ENCODE data around the gene PRKAG2.
"Not testable (repeated sequence)": the region's sequence is repeated elsewhere in the genome, so short reads cannot be mapped to it uniquely, and the experiment has no call there.

Gene PRKAG2

DNA sequence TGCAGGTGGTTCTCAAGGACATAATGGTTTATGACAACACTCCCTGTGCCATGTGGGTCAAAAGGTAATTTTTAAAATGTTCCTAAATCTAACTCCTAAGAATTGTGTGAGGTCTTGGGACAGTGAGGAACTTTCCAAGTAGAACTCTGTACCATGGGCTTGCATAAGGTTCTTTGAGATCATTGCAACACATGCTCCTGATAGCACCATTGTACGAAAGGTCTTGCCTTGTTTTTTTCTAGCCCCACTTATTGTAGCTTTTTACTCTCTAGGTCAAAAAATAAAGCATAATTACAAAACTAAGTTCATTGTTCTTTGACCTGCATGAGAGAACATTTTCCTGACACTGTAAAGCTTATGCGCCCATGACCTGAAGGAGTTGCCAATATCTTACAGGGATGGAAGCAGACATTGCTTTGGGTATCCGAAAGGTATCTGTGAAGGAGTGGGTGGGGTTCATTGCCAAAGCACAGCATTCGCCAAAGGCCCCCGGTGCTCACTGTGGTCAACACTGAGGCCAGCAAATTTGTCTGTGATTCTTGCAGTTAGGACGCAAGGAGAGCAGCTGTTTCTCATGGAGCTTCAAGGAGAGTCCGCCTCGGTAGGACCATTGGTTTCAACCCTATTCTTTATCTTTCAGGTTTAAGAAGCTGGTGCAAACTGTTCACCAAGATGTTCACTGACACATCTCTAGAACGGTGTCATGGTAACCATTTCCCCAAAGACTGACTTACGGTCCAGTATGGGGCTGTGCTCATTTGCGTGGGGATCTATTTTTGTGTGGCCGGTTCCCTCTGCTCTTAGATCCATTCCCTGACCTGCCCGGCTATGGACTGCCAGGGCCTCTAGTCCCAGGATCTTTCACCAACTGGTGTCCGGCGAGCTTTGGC, 7.6 kb upstream of the PRKAG2 start:
- DNase-seq (ENCODE audit: low read depth, low spot score) = no peak

DNA sequence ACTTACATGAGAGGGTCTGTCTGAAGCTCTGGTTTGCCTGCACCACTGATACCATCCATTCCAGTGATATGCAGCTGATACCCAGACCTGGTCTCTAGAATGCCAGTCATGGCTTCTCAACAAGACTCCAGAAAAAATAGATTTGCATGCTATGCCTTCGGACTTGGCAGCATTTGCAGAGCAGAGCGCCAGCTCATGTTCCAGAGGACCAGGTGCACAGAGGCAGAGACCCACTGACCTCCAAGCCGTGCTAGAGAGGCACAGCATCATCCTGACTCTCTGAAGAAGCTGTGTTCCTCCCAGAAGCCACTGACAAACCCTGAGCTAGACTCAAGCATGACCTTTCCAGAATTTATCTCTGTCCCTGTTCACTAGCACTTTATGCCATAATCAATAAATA, 6.9 kb upstream of the PRKAG2 start:
- no peak for DNase-seq (ENCODE audit: low read depth, low spot score)

DNA sequence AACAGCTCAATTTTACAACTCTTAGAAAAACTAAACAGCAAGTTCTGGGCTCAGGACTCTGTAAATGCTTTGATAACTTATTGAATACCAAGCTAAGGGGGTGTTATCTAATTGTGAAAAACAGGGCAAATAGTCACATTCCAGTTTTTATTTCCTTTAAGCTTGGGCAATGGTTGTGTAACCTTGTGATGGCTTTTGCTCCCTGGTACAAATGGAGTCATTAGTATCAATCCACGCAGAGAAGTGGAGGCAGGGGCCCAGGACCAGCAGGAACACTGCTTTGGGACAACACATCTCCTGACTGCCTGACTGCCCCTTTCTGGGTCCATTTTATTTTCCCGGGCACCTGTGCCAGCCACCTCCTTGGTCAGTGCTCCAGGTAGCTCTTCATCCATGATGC, 5.8 kb upstream of the PRKAG2 start:
- DNase-seq (ENCODE audit: low read depth, low spot score) = no peak

DNA sequence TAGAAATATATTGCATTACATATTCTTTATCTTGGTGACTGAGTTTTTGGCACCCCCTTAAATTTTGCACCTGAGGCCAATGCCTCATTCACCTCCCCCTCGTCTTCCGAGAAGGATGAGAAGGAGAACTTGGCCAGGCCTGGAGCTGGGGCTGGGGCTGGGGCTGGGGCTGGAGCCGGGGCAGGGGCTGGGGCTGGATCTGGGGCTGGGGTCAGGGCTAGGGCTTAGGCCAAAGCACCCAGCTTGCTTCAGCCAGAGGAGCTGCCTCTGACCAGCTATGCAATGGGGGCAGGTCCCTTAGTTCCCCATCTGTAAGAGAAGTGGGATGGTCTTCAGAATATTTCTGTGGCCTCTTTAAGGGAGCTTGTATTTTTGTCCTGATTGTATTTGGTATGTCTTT, 3.8 kb upstream of the PRKAG2 start:
- no peak for DNase-seq (ENCODE audit: low read depth, low spot score)

DNA sequence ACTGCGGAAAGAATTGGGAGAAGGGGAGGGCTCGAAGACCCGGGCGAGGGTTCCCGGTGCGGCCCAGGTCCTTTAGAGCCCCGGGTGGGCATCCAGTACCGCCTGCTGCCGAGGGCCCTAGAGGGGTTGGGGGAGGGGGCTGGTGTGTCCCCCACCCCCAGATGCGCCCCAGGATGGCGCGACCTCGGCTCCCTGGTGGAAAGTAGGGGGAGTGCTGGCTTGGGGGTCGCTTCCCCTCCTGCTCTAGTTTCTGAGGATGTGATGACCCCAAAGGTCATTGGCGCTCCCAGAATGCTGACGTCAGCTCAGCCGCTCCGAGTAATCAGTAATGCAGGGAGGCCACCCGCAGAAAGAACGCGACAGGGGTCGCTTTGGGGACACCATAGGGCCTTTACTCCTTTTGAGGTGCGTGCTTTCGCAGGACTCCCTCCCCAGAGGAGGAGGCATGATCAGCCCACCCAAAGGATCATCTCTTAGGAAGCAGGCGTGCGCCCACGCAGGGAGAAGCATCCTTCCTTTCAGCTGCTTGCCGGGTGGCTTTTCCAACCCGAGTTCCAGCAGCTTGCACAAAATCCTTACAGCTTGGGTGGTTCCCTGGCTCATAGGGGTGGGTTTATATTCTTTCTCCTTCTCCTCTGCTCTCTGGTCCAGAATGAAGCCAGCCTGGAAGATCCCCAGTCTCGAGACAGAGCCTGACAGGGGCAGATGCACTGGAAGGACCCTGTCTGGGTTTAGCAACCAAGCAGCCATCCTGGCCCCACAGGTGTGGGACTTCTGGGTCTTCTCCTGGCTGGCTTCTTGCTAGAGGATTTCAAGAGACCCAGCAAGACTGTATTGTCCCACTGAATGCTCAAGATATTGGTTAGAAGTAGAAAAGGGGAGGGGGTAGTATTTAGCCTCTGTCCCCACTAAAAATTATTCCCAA, 1.3 kb upstream of the PRKAG2 start:
- DNase-seq (ENCODE audit: low read depth, low spot score) = no peak

DNA sequence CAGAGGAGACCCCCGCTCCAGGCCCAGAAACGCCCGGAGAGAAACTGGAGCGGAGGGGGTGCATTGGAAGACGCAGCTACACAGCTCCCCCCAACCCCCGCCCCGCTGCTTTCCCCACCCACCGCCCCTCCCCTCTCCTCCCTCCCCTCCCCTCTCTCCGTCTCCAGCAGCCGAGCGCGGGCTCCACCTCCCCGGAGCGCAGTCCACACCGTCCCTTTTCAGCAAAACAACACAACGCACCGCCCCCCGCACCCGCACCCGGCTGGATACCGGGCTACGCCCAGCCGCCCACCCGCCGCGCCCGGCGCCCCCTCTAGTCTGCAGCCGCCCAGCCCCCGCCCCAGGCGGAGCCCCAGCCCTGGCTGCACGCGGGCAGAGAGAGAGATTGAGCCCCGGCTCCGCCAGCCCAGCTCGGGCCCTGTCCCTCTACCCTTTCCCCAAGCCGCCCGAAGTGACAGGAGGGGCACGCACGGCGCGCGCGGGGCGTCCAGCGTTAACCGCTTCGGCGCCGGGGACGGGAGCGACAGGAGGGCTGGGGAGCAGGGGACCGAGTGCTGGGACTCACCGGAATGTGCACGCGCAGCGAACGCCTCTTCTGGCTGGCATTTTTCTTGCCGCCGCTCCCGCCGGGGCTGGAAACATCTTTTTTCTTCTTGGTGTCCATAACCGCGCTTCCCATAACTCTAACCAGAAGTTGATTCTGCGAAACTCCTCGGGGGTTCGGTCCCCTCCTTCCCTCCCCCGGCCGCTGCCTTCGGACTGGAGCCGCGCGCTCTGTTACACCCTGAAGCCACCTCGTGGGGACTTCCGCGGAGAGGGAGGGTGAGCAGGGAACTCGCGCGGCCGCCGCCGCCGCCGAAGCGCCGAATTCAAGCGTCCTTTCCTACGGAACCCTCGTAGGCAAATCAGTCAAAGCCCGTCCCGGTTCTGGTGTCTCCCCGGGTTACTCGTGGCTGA, 695 bp downstream of the PRKAG2 start:
- DNase-seq (ENCODE audit: low read depth, low spot score) = peak; percentile 45

DNA sequence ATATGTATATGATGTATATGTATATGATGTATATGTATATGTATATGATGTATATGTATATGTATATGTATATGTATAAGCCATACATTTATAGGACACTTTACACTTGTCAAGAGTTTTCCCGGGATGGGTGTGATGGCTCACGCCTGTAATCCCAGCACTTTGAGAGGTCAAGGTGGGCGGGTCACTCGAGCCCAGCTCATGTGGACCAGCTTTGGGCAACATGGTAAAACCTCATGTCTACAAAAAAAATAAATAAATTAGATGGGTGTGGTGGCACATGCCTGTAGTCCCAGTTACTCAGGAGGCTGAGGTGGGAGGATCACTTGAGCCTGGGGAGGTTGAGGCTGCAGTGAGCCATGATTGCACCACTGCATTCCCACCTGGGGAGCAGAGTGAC, 2.4 kb downstream of the PRKAG2 start:
- DNase-seq (ENCODE audit: low read depth, low spot score) = not testable (repeated sequence)

DNA sequence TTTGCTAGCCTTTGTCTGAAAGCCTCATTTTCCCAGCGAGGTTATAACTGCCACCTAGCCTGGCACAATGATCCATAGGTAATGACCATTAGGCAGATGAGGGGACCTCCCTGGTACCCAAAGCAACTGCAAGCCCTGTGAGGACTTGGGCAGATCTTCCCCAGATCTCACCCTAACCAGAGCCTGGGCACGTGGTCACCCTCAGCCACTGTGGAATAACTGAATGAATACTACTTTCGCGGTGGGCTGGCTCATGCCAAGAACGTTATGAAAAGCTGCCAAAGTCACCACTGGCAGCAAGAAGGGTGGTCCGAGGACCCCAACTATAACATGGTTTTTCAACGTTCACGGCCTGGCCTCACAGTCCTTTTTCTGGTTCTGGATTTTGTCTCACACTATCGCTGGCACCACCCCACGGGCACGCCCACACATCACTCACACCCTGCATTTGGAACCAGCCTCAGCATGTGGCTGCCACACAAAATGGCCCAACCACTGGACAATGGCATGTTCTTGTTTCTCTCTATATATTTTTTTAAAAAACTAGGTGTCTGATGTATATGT, 3.4 kb downstream of the PRKAG2 start:
- no peak for DNase-seq (ENCODE audit: low read depth, low spot score)

DNA sequence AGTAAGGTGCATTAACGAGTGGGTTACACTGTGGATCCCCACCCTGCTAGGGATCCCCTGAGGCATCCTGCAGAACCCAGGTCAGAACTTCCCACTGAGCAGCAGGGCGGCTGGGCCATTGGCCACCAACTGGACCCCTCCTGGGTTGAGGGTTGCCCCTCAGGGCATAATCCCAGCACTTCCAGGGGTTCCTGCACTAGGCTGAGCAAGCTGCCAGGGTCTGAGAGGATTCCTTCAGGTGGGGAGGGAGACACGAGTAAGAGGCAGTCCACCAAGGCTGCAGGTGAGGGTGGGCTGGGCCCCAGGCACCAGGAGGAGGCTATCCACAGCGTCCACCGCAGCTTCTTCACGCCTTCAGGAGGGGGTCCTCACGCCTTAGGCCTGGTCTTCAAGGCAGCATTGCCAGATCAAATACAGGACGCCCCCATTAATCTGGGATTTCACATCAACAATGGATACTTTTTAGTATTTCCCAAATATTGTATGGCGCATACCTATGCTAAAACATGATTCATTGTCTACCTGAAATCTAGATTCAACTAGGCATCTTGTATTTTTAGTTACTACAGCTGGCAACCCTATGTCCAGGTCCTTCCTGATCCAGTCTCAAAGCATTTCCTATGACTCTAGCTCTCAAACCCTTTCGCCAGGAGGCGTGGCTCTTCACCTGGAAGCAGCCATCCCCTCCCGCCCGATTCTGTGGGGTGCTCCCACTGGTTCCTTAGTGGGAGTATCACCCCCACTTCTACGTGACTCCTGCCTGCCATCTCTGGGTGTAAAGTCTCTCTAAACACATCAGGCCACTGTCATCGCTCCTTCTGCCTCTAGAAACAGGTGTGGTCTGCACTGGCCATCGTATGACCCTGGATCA, 4.1 kb downstream of the PRKAG2 start:
- DNase-seq (ENCODE audit: low read depth, low spot score) = no peak

DNA sequence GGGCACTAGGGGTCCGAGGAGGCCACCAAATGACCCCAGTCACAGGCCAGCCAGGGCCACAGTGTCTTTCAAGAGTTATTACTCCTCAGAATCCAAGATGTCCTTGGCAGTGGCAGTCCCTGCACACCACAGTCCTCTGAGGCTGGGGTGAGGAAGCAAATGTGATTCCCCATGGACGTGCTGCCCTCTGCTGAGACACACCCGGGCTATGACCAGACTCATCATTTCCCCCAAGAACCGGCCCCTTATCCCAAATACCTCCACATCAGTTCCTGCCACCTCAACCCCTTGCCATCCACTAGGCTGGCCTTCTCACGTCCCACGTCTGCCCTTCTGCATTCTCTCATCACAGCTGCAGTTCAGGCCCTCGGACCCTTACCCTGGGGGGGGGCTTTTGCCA, 5.0 kb downstream of the PRKAG2 start:
- DNase-seq (ENCODE audit: low read depth, low spot score) = no peak

DNA sequence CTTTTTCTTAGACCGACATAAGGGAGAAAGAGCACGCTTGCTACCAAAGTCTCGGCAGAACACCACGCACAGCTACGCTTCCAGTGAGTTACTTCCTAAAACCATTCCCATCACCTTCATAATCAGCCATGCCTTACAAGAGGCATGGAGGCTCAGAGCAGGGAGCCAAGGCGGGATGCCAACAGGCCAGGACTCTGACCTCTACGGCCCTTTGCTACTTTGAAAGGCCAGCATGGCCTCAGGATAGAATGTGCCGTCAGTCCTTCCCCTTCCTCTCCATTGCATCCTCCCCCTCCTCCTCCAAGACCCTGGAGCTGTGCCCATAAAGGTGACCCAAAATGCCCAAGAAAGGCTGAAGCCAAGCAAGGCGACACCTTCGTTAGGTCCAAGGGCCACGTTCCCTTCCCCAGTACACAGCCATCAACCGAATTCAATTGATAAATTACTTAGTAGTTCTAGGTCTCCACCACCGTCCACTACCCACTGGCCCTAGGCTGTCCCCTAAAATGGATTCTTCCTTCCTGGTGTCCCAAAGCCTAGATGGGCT, 5.7 kb downstream of the PRKAG2 start:
- DNase-seq (ENCODE audit: low read depth, low spot score) = no peak

DNA sequence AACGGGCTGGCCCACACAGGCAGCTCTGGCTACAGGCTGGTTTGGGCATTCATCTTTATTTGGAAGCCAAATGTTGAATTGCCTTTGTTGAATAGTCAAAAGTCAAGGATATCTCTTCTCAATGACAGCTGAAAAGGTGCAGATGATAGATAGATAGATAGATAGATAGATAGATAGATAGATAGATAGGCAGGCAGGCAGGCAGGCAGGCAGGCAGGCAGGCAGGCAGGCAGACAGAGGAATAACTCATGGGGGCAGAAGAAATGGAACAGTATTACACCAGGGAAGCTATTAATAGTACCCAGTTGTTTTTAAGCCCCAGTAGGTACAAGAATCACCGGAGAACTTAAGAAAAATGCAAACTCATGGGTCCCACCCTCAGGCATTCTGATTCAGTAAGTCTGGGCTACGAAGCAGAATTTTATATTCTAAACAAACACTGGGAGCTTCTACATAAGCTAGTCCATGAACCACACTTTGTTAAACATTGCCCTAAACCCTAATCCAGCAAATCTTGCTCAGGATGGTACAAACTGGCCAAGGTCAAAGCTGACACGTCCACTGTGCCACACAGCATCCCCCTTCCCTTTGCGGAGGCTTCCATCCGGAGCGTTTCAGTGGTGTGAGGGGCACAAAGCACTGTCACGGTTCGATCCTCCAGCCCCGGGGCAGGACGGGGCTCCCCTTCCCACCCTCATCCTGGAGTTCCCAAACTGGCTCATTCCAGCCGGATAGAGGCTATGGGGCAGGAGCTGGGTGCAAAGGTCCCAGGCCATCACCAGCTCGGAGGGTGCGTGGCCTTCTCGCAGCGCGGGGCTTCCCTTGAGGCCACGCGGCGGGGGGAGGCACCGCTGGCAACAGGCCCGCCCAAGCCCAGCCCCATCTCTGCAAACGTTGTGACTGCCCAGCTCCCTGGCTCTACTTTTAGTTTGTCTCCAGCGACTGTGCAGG, 6.7 kb downstream of the PRKAG2 start:
- DNase-seq (ENCODE audit: low read depth, low spot score) = no peak

DNA sequence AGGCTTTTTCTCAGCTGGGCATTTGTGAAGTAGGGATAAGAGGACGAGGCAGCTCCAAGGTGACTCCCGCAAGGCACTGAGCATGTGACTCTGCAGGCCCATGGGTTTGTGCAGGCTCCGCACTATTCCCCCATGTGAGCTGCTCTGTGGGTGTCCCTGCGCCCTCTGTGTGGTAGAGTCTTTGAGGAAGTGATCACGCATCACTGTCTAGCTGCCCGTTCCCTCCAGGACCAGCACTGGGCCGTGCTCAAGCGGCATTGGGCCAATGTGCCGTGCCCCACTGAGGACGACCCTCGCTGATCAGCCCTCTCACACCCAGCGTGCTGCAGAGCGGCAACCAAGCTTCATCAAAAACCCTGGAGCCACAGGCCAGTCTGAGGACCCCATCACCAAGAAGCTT, 7.5 kb downstream of the PRKAG2 start:
- DNase-seq (ENCODE audit: low read depth, low spot score) = no peak

DNA sequence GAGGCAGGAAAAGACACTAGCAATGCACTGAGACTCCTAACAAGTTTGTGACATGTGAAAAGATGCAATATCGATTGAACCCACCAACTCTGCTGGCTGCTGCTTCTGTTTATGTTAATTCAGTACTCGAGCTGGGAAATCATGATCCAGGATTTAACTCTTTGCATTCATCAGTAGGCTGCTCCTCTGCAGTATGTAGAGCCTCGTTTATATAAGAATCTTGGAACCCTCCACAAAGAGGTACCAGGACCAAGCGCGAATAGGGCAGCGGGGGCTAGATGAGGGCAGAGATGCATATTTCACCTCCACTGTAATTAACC, 7.8 kb downstream of the PRKAG2 start:
- no peak for DNase-seq (ENCODE audit: low read depth, low spot score)

DNA sequence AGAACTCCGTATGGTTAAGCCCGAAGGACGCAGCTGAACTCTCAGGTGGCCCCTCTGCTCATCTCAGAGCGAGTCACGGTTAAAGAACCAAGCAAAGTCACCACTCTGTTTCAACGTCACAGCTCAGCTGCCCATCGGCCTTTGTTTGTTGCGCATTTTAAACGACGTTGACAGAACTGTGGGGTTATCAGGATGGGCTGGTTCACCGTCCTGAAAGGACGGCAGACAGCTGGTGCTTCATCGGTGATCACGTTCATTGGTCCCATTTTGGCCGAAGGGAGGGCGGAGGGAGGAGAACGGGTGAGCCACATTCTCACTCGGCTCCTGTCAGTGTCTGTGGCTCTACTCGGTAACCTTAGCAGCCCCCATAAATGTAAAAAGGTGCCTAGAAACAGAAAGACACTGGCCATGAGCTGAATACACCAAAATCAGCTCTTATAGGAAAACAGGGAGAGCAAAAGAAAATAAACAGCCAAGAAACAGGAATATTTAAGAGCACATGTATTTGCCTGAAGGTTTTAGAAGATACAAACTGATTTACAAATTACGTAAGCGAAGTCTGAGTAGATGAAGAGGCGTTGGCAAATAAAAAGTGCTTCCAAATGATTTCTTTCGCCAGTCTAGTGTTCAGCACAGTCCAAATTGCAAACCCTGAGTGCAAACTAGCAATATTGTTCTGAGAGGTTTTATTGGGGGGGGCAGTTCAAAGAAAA, 8.4 kb downstream of the PRKAG2 start:
- DNase-seq (ENCODE audit: low read depth, low spot score) = no peak

DNA sequence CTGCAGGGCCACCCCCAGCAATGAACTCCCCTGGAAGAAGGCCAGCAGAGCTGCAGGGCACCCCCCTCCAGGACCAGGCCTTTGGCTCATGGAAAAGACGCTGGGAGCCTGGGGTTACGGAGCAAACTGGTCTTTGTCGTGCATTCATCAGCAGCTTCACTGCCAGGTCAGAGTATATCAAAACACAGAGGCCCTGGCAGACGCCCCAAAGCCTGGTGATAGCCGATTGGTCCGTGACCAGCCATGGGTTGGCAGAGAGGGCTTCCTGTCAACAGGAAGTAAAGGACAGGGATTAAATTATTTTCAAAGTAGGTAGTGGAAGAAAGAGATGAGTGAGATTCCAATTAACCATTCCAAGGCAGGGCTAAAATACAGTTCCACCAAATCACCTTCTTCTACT, 9.0 kb downstream of the PRKAG2 start:
- no peak for DNase-seq (ENCODE audit: low read depth, low spot score)

DNA sequence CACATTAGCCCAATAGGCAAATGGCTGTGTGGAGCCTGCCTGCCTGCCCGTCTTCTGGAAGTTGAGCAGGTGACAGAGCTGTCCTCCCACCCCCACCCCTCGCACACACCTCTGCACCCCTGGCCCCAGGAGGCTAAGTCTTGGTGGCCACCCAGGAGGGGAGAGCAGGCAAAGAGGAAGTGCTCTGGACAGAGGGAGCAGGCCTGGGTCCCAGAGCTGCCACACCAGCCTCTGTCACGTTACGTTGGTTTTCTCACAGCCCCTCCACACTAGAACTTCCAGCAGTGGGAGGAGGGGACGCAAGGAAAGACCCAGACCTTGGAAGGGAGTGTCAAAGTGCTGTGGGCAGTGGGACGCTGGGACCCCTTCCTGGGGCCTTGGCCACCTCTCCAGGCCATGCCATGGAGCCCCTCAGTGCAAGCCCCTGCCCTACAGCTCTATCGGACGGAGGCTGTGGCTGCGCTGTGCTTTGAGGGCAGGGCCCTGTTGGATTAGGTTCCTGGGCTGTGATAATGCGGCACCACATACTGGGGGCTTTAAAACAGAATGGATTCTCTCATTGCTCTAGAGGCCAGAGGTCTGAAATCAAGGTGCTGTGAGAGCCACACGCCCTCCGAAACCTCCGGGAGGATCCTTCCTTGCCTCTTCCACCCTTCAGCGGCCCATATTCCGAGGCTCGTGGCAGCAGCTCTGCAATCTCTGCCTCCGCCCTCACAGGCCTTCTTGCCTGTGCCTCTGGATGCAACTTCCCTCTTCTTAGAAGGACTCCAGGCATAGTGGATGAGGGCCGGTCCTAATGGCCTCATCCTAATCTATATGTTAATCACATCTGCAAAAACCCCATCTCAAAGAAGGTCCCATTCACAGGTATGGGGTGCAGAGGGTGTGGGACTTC, 9.9 kb downstream of the PRKAG2 start:
- no peak for DNase-seq (ENCODE audit: low read depth, low spot score)
